Cardiac muscle cell (in vitro differentiated cells and primary cell): Measurements from ENCODE around the gene ARHGEF37. TPM values are rescaled to one million over a fixed set of nuclear protein-coding genes. Genes with fewer than 3 reads are reported as not detected.
A peak's percentile ranks its signal among the peaks of the same experiment; 100 is the strongest.

Source experiments
- DNase-seq, 2 donors: peaks; one replicate each; pipeline versions ENCODE4 v3.0.0 to v3.0.0-alpha.2; 2010 to 2017; ENCODE audit warnings: low read depth in 1 of 2, low spot score in 1 of 2
- H3K27ac ChIP-seq: fragments of 200-600 bp; sonication (generic); 2 replicates; pipeline ENCODE4 v1.5.1; 2016
- H3K27me3 ChIP-seq: fragments of 200-600 bp; sonication (generic); 2 replicates; pipeline ENCODE4 v1.6.0; 2016; ENCODE audit warnings: control low read depth
- H3K36me3 ChIP-seq: fragments of 200-600 bp; sonication (generic); 2 replicates; pipeline ENCODE4 v1.5.1; 2016; ENCODE audit warnings: control low read depth
- H3K4me1 ChIP-seq: fragments of 200-600 bp; sonication (generic); 2 replicates; pipeline ENCODE4 v1.8.1; 2017; ENCODE audit warnings: low read depth, mild to moderate bottlenecking, mixed run types
- H3K4me3 ChIP-seq: fragments of 200-600 bp; sonication (generic); 2 replicates; pipeline ENCODE4 v1.5.1; 2016; ENCODE audit warnings: mild to moderate bottlenecking
- H3K9me3 ChIP-seq: fragments of 200-600 bp; sonication (generic); 2 replicates; pipeline ENCODE4 v1.5.1; 2017; ENCODE audit warnings: low read depth, mild to moderate bottlenecking, control low read depth
- CTCF ChIP-seq: IDR thresholded peaks from 2 replicates; pipeline ENCODE4 v1.5.1; 2012; ENCODE audit warnings: low read depth, mild to moderate bottlenecking, low read length
- polyA plus RNA-seq: library from polyadenylated mRNA; unstranded; fragments of >200 nt; fragmentation: Nextera tagmentation; extraction: Ambion mirVana; gene quantifications from 2 replicates; pipeline ENCODE4 v1.2.1, GENCODE V29; 2016
- total RNA-seq: library from RNA; depleted of rRNA; stranded (reverse); fragments of >200 nt; gene quantifications from 2 replicates; pipeline ENCODE4 v1.2.3, GENCODE V29; 2016

The ARHGEF37 gene
- total and polyA plus RNA-seq, 2 experiments from 2014 or later, result 4.2 to 6.3 TPM

GRCh38 chr5:149672701-149673476 is 91.6 kb downstream of the ARHGEF37 start:
- H3K4me3 ChIP-seq, result no peak overlapping the region
- DNase-seq, result no peak

GRCh38 chr5:149674686-149675085 is 93.4 kb downstream of the ARHGEF37 start:
- no peak for DNase-seq
- H3K27me3 ChIP-seq, result no peaks in the 10 kb centered on the region
- peaks cover 3% of the 10 kb centered on the region for H3K4me1 ChIP-seq
- H3K4me3 ChIP-seq, result no peak overlapping the region
- TF ChIP-seq CTCF, result no peak
- no peak overlapping the region for H3K27ac ChIP-seq
- H3K9me3 ChIP-seq, result no peaks in the 10 kb centered on the region
- H3K36me3 ChIP-seq, result no peaks in the 10 kb centered on the region

More at GRCh38 chr5:149672701-149673476, 91.6 kb downstream of the ARHGEF37 start:
- no peak overlapping the region for H3K27ac ChIP-seq
- H3K27me3 ChIP-seq, result no peaks in the 10 kb centered on the region
- no peaks in the 10 kb centered on the region for H3K9me3 ChIP-seq
- no peak for TF ChIP-seq CTCF
- peaks cover 3% of the 10 kb centered on the region for H3K4me1 ChIP-seq
- no peaks in the 10 kb centered on the region for H3K36me3 ChIP-seq

GRCh38 chr5:149675610-149676201 is 94.4 kb downstream of the ARHGEF37 start:
- no peaks in the 10 kb centered on the region for H3K9me3 ChIP-seq

GRCh38 chr5:149677731-149678130 is 96.4 kb downstream of the ARHGEF37 start:
- Histone ChIP-seq H3K9me3 (no peaks in the 10 kb centered on the region), H3K27ac (no peak overlapping the region), H3K4me3 (no peak overlapping the region), H3K27me3 (no peaks in the 10 kb centered on the region), H3K4me1 (peaks cover 22% of the 10 kb centered on the region), H3K36me3 (no peaks in the 10 kb centered on the region)
- no peak for TF ChIP-seq CTCF
- no peak for DNase-seq

More at GRCh38 chr5:149675610-149676201, 94.4 kb downstream of the ARHGEF37 start:
- Histone ChIP-seq H3K27ac (no peak overlapping the region), H3K4me3 (no peak overlapping the region), H3K4me1 (peaks cover 12% of the 10 kb centered on the region), H3K36me3 (no peaks in the 10 kb centered on the region), H3K27me3 (no peaks in the 10 kb centered on the region)
- no peak for DNase-seq
- no peak for TF ChIP-seq CTCF

GRCh38 chr5:149679876-149680809 is 98.8 kb downstream of the ARHGEF37 start:
- DNase-seq, result no peak
- no peaks in the 10 kb centered on the region for H3K27me3 ChIP-seq
- TF ChIP-seq CTCF, result no peak
- H3K4me1 ChIP-seq, result peaks cover 34% of the 10 kb centered on the region
- no peak overlapping the region for H3K4me3 ChIP-seq
- no peaks in the 10 kb centered on the region for H3K36me3 ChIP-seq
- no peaks in the 10 kb centered on the region for H3K9me3 ChIP-seq
- peak overlapping the region; percentile 94 for H3K27ac ChIP-seq
